HG02943 (cell line): Measurements from ENCODE around the gene ZSCAN26.
A peak's percentile ranks its signal among the peaks of the same experiment; 100 is the strongest.
"Not testable (repeated sequence)": the region's sequence is repeated elsewhere in the genome, so short reads cannot be mapped to it uniquely, and the experiment has no call there.

Experiments
- ATAC-seq: cut with Tn5 transposase; IDR thresholded peaks from one replicate; pipeline ENCODE4 v1.9.1; 2021; ENCODE audit warnings: mild to moderate bottlenecking, low read depth, moderate library complexity; ENCODE audit not compliant: unreplicated experiment

ZSCAN26 gene

GRCh38 chr6:28254121-28254519 lies 12.8 kb upstream of the ZSCAN26 start:
- no peak for ATAC-seq

- ATAC-seq: no peak
These were observed 9.9 kb upstream of the ZSCAN26 start for GRCh38 chr6:28257042-28257441.

DNA sequence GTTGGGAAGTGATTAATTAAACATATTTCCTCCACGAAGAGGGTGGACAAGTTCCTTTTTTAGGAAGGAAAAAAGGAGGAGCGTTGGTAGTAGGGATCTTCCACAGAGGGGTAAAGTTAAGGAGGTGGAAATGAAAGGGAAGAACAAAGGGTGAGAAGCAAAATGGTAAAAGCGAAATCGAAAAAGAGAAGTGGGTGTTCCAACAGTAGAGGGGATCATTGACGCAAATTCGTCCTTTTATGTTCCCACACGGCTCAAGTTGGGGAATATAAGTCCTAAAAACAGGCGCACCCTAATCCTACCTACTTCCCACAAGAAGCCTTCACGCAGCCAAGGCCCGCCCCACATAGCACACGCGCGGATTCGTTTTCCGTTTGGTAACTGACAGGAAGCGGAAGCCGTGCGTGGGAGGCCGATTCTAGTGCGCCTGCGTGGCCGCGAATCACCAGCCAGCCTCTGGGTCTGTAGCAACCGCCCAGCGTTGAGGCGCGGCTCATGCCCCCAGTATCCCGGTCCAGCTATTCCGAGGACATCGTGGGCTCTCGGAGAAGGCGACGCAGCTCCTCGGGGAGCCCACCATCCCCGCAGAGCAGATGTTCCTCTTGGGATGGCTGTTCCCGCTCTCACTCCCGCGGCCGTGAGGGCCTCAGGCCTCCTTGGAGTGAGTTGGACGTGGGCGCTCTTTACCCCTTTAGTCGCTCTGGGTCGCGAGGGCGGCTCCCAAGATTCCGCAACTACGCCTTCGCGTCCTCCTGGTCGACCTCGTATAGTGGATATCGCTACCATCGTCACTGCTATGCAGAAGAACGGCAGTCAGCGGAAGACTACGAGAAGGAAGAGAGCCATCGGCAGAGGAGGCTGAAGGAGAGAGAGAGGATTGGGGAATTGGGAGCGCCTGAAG lies 7.8 kb upstream of the ZSCAN26 start, which contains the start of gene NKAPL:
Gene NKAPL (plus strand): TSS at position 421 of the 901 bp plus-strand sequence. CDS start 75 bp downstream, at position 496.
- ATAC-seq: no peak

DNA sequence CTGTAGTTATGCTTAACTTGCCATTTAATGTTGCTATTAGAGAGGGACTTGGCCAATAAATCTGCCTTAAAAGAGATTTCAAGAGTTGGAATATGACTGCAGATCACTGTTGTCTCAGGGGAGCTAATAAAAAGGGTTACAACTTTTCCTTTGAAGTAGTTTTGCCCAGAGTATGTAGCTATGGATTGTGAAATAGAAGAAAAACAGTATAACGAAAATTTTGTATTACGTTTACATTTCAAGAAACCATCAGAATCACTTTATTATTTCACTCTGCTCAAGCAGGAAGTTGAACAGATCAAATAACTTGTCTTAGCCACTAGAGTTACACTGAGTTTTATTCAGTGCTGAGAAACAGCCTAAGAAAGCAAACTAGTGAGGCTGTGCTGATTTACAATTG lies 3.0 kb upstream of the ZSCAN26 start:
- ATAC-seq: no peak

DNA sequence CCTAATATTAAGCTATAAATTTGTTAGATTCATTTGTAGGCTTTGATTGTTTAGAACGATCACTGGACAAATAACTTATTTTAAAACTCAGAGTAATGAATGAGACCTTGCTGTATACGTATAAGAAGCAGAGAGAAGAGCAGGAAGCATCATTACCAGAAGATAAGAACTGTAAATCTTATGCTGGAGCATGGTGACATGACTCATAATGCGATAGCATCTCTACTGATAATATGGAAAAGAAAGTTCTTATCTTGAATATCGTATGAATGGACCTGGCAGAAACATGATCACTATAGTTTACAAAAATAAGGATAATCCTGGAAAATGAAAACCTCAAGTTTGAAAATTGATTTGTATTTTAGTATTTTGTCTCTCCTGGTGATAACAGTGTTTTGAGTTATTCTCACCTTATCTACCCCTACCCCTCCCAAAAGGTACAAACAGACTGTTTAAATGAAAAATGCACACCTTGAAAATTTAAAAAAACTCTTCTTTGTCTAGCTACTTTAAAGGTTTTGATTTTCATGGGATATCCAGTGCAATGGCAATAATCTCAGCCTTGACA lies 2.0 kb upstream of the ZSCAN26 start:
- no peak for ATAC-seq

DNA sequence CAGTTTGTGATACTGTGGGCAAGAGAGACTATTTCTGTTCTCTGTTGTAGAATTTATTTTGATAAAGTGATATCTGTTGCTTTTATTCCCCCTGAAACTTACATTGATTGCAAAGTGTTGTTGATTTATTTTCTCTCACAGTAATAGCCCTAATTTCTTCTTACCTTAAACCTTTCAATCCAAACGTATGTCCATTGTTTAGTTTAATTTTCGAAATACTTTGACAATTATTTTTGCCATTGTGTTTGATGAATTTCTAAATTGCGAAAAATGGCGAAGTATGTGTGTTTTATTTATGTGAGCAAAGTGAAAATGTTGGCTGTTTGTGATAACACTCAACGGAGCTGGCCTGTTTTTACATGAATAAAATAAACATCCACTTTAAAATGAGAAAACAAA lies 381 bp upstream of the ZSCAN26 start:
- no peak for ATAC-seq

DNA sequence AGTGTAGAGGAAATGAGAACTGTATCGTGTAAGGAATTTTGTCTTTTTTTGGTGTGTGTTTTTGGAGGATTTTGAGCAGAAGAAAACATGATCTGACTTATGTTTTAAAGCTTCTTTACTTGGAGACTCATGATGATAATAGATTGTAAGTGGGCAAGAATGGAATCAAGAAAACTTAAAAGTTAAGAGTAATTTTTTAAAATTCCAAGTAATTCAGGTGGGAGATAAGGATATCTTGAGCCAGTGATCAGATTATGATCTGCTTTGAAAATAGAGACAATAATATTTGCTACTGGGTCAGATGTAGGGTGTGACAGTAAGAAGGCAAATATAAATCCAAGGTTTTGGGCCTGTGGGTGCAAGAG lies 734 bp downstream of the ZSCAN26 start:
- ATAC-seq: no peak

DNA sequence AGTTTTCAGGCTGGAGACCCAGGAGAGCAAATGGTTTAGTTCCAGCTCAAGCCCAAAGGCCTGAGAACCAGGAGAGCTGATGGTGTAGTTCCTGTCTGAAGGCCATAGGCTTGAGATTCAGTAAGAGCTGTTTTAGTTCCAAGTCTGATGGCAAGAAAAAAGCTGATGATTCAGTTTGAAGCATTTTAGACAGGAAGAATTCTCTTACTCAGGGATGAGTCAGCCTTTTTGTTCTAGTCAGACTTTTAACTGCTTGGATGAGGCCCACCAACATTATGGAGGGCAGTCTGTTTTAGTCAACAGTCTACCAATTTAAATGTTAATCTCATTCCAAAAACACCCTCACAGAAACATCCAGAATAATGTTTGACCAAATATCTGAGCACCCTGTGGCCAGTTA lies 2.5 kb downstream of the ZSCAN26 start:
- ATAC-seq: no peak

DNA sequence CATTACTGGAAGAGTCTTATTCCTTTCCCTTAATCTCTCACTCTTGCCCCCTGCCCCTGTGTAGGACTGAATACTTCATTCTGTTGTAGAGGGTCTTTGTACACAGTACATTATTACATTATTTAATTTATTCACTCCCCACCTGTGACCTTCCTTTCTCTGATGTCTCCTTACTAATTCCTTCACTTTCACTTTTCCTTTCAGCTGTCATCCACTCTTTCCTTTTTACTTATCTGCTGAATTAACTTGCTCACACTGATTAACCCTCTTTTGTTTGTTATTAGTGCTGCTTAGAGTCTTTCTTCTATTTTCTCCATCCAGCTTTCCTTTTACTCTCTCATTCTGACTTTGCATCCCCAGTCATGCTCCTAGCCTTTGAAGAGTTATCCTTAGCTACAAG lies 7.9 kb downstream of the ZSCAN26 start:
- no peak for ATAC-seq

GRCh38 chr6:28277746-28278145 lies 10.8 kb downstream of the ZSCAN26 start:
- no peak for ATAC-seq

DNA sequence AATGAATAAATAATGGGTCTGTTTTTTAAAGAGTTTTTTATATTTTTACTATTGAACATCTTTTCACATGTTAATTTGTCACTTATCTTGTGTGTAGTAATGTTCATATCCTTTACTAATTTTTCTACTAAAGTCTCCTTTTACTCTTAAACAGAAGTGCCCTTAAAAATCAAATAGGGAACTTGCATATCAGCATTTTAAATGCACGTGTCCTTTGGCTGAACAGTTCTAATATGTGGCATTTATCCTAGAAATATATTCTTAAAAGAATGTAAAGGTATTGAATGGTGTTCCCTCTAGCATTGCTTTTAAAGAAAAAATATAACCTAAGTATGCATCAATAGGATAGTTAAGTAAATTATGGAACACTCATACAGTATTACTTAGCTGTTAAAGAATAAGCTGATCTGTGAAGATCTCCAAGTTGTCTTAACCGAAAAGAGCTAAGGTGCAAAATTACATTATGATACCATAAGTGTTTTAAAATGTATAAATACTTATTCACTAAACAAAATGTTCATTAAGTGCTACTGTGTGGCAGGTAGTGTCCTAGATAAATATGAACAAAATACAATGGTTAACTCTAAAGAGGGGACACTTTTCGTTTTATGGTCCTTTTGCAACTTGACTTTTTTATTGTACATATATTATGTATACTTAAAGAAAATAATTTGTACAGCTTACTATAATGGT lies 13.8 kb downstream of the ZSCAN26 start:
- no peak for ATAC-seq

GRCh38 chr6:28281288-28282064 lies 14.5 kb downstream of the ZSCAN26 start, which contains the start of gene PGBD1:
Gene PGBD1 (plus strand): TSS chr6:28281572. CDS start chr6:28283814, 2,242 bp downstream.
- ATAC-seq: peak; percentile 86

DNA sequence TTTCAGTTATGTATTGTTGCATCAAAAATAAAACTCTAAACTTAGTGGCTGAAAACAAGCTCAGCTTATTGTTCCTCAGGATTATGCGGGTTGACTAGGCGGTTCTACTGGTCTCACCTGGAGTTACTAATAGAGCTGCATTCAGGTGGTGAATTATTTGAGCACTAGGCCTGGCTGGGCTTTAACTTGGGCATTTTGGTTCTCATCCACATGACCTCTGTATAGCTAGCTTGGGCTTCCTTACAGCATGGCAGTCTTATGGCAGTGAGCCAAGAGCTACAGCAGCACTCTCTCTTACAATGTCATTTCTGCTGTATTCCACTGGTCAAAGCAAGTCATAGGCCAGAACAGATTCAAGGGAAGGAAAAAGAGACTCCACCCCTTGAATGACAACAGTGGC lies 16.0 kb downstream of the ZSCAN26 start:
- no peak for ATAC-seq

DNA sequence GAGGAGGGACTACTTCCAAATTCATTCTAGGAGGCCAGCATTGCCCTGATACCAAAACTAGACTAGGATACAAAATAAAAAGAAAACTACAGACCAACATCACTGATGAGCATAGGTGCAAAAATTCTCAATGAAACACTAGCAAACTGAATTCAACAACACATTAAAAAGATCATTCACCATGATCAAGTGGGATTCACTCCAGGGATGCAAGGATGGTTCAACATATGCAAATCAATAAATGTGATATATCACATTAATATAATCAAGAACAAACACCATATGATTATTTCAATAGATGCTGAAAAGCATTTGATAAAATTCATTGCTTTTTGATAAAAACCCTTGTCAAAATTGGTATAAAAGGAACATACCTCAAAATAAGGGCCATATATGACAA lies 24.6 kb downstream of the ZSCAN26 start:
- no peak for ATAC-seq

DNA sequence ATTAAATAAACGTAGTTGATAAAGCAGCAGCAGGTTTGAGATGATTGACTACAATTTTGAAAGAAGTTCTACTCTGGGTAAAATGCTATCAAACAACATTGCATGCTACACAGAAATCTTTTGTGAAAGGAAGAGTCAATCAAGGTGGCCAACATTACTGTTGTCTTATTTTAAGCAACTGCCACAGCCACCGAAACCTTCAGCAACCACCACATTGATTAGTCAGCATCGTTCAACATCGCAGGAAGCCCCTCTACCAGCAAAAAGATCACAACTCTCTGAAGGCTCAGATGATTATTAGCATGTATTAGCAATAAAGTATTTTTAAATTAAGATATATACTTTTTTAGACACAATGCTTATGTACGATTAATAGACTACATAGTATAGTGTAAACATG lies 28.4 kb downstream of the ZSCAN26 start:
- ATAC-seq: no peak

GRCh38 chr6:28296520-28297060 lies 29.6 kb downstream of the ZSCAN26 start:
- ATAC-seq: no peak

GRCh38 chr6:28303570-28303969 lies 36.6 kb downstream of the ZSCAN26 start:
- no peak for ATAC-seq

- not testable (repeated sequence) for ATAC-seq
These were observed 39.4 kb downstream of the ZSCAN26 start for GRCh38 chr6:28306363-28306762.

- no peak for ATAC-seq
These were observed 44.3 kb downstream of the ZSCAN26 start for GRCh38 chr6:28311139-28311823.

DNA sequence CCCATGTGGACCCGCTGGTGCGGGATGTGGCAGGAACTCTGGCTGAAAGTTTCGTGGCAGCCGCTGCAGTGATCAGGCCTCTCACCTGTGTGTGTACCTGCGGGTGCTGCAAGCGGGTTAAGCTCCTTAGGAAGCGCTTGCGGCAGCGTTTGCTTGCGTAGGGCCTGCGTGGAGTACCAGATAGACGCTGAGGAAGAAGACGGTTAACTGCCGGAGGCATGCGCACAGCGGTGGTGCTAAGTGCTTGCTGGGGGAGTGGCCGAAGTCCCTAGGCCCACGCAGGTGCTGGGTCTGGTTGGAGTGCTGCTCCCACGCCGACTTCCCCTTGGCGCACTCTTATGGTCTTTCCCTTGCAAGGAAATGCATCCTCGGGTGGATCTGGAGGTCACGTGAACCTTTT lies 46.0 kb downstream of the ZSCAN26 start:
- ATAC-seq: no peak
